BE2C (cell line): Measurements from ENCODE around the gene PRELID2.
A peak's percentile ranks its signal among the peaks of the same experiment; 100 is the strongest.

Source experiments
- DNase-seq: peaks from one replicate; pipeline ENCODE4 v3.0.0-alpha.2; 2020
- H3K27me3 ChIP-seq: fragments of 250-450 bp; sonication (Bioruptor Pico); 2 replicates; pipeline ENCODE4 v1.5.1; 2020; ENCODE audit warnings: mild to moderate bottlenecking
- H3K36me3 ChIP-seq: fragments of 250-450 bp; sonication (Bioruptor Pico); 2 replicates; pipeline ENCODE4 v1.5.1; 2020; ENCODE audit warnings: mild to moderate bottlenecking
- H3K4me1 ChIP-seq: fragments of 250-450 bp; sonication (Bioruptor Pico); 2 replicates; pipeline ENCODE4 v1.5.1; 2020
- H3K4me3 ChIP-seq: 2 replicates; pipeline ENCODE4 v1.5.1; 2011; ENCODE audit warnings: low read depth, low read length
- H3K9me3 ChIP-seq: fragments of 250-450 bp; sonication (Bioruptor Pico); 2 replicates; pipeline ENCODE4 v1.5.1; 2020
- TF ChIP-seq, protein P1 (sequence below): IDR thresholded peaks from 2 replicates; pipeline ENCODE4 v1.5.1; 2012; ENCODE audit warnings: mild to moderate bottlenecking, low read depth, low read length

PRELID2 gene

DNA sequence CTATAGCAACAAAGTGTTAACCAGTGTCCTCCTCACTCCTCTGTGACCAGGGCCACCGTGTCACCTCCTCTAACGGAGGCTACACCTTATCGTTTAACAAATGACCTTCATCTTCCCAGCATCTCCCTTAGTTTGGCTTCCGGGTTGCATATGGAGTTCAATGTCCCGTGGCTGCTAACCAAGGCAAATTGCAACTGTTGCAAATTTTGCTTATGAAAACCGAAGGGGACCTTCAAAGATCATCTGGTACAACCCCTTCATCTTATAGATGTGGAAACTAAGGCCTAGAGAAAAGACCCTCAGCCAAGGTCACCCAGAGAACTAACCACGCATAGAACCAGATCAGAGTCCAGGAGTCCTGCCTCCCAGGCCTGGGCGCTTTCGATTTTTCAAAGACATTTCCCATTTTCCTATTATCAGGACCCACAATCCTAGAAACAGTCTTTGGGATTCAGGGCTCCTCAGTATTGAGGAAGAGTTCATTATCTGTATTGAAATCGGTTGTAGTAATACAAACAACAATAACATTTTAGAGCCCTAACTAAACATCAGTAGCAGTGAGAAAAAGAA is 1.4 kb downstream of the PRELID2 start:
- no peaks in the 10 kb centered on the region for H3K36me3 ChIP-seq
- TF ChIP-seq, protein P1, sequence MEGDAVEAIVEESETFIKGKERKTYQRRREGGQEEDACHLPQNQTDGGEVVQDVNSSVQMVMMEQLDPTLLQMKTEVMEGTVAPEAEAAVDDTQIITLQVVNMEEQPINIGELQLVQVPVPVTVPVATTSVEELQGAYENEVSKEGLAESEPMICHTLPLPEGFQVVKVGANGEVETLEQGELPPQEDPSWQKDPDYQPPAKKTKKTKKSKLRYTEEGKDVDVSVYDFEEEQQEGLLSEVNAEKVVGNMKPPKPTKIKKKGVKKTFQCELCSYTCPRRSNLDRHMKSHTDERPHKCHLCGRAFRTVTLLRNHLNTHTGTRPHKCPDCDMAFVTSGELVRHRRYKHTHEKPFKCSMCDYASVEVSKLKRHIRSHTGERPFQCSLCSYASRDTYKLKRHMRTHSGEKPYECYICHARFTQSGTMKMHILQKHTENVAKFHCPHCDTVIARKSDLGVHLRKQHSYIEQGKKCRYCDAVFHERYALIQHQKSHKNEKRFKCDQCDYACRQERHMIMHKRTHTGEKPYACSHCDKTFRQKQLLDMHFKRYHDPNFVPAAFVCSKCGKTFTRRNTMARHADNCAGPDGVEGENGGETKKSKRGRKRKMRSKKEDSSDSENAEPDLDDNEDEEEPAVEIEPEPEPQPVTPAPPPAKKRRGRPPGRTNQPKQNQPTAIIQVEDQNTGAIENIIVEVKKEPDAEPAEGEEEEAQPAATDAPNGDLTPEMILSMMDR: no peak
- no peaks in the 10 kb centered on the region for H3K4me1 ChIP-seq
- no peaks in the 10 kb centered on the region for H3K9me3 ChIP-seq
- no peak overlapping the region for H3K4me3 ChIP-seq
- H3K27me3 ChIP-seq: no peaks in the 10 kb centered on the region
- DNase-seq: no peak

GRCh38 chr5:145830594-145830993 is 4.5 kb downstream of the PRELID2 start:
- TF ChIP-seq, protein P1: no peak
- Histone ChIP-seq H3K4me3 (no peak overlapping the region), H3K9me3 (no peaks in the 10 kb centered on the region), H3K4me1 (no peaks in the 10 kb centered on the region), H3K36me3 (no peaks in the 10 kb centered on the region), H3K27me3 (no peaks in the 10 kb centered on the region)
- no peak for DNase-seq

- TF ChIP-seq, protein P1: no peak
- DNase-seq: no peak
- no peaks in the 10 kb centered on the region for H3K9me3 ChIP-seq
- H3K36me3 ChIP-seq: no peaks in the 10 kb centered on the region
- no peaks in the 10 kb centered on the region for H3K27me3 ChIP-seq
- no peak overlapping the region for H3K4me3 ChIP-seq
- no peaks in the 10 kb centered on the region for H3K4me1 ChIP-seq
Measured at GRCh38 chr5:145829708-145830361, 5.3 kb downstream of the PRELID2 start.

- H3K27me3 ChIP-seq: no peaks in the 10 kb centered on the region
- H3K4me1 ChIP-seq: no peaks in the 10 kb centered on the region
- no peaks in the 10 kb centered on the region for H3K9me3 ChIP-seq
- no peak overlapping the region for H3K4me3 ChIP-seq
- no peaks in the 10 kb centered on the region for H3K36me3 ChIP-seq
- DNase-seq: no peak
- TF ChIP-seq, protein P1: no peak
Measured at GRCh38 chr5:145826895-145827674, 8.1 kb downstream of the PRELID2 start.

GRCh38 chr5:145825751-145826180 is 9.4 kb downstream of the PRELID2 start:
- no peaks in the 10 kb centered on the region for H3K36me3 ChIP-seq
- H3K9me3 ChIP-seq: no peaks in the 10 kb centered on the region
- no peaks in the 10 kb centered on the region for H3K27me3 ChIP-seq
- H3K4me3 ChIP-seq: no peak overlapping the region
- H3K4me1 ChIP-seq: no peaks in the 10 kb centered on the region
- TF ChIP-seq, protein P1: peak; percentile 92
- DNase-seq: peak; percentile 11

GRCh38 chr5:145824040-145824439 is 11.1 kb downstream of the PRELID2 start:
- H3K4me3 ChIP-seq: no peak overlapping the region
- H3K9me3 ChIP-seq: no peaks in the 10 kb centered on the region
- no peaks in the 10 kb centered on the region for H3K36me3 ChIP-seq
- no peaks in the 10 kb centered on the region for H3K27me3 ChIP-seq
- DNase-seq: no peak
- no peaks in the 10 kb centered on the region for H3K4me1 ChIP-seq
- TF ChIP-seq, protein P1: no peak
